A673 (cell line): ENCODE results near the gene ACOT7. TPM values are rescaled to one million over a fixed set of nuclear protein-coding genes. Genes with fewer than 3 reads are reported as not detected.

Source experiments
- BruUV-seq: library from RNA; stranded (reverse); fragments of 400-500 nt; replicated peaks from 2 replicates; lab custom pipeline; 2021; lab: Mats Ljungman, UMichigan
- CTCF ChIA-PET: fragments of 300-600 bp; sonication (Branson Sonifier 250); formaldehyde crosslinking; loops from one replicate; lab custom pipeline; 2022; ENCODE audit warnings: antibody characterized with exemption; lab: Charles Lee
- POLR2A ChIA-PET: fragments of 300-600 bp; sonication (Branson Sonifier 250); formaldehyde crosslinking; loops from one replicate; lab custom pipeline; 2022; ENCODE audit warnings: antibody characterized with exemption; ENCODE audit not compliant: low non-redundant PET; lab: Charles Lee
- DNase-seq: peaks from one replicate; pipeline ENCODE4 v3.0.0-alpha.2; 2015; ENCODE audit warnings: low spot score
- H3K27ac ChIP-seq: fragments of 200-600 bp; sonication (generic); 2 replicates; pipeline ENCODE4 v1.5.1; 2016; ENCODE audit warnings: mixed run types, low read depth, mild to moderate bottlenecking, mixed read lengths, antibody characterized with exemption, low read length; ENCODE audit not compliant: poor library complexity, severe bottlenecking
- H3K27me3 ChIP-seq: fragments of 200-600 bp; sonication (generic); replicated peaks from 2 replicates; pipeline ENCODE4 v1.6.1; 2017; ENCODE audit warnings: mixed run types, low read depth, mild to moderate bottlenecking, mixed read lengths, antibody characterized with exemption, low read length; ENCODE audit not compliant: insufficient read depth, poor library complexity
- H3K36me3 ChIP-seq: fragments of 200-600 bp; sonication (generic); 2 replicates; pipeline ENCODE4 v1.6.1; 2016; ENCODE audit warnings: mixed run types, mild to moderate bottlenecking, mixed read lengths, antibody characterized with exemption, low read length; ENCODE audit not compliant: insufficient read depth, poor library complexity, severe bottlenecking
- H3K4me1 ChIP-seq: fragments of 200-600 bp; sonication (generic); 2 replicates; pipeline ENCODE4 v1.6.1; 2017; ENCODE audit warnings: mixed run types, mild to moderate bottlenecking, mixed read lengths, antibody characterized with exemption, low read length; ENCODE audit not compliant: insufficient read depth, poor library complexity, severe bottlenecking
- H3K4me3 ChIP-seq: fragments of 200-600 bp; sonication (generic); 2 replicates; pipeline ENCODE4 v1.5.1; 2016; ENCODE audit warnings: low read depth, mixed run types, mild to moderate bottlenecking, mixed read lengths, low read length; ENCODE audit not compliant: poor library complexity, severe bottlenecking
- H3K9me3 ChIP-seq: fragments of 200-600 bp; sonication (generic); 2 replicates; pipeline ENCODE4 v1.6.1; 2016; ENCODE audit warnings: mixed run types, low read depth, mild to moderate bottlenecking, mixed read lengths, antibody characterized with exemption, low read length; ENCODE audit not compliant: poor library complexity, severe bottlenecking
- CTCF ChIP-seq: fragments of 300-800, 200-600 bp; sonication (generic); conservative IDR thresholded peaks from 2 replicates; pipeline ENCODE4 v1.5.1; 2017; ENCODE audit warnings: low read depth, mild to moderate bottlenecking, antibody characterized with exemption, low read length, moderate library complexity, mixed read lengths
- EZH2 ChIP-seq: fragments of 200-600 bp; sonication (generic); IDR thresholded peaks from 2 replicates; pipeline ENCODE4 v1.6.1; 2017; ENCODE audit warnings: borderline replicate concordance, low read depth, mild to moderate bottlenecking, mixed read lengths, antibody characterized with exemption, low read length; ENCODE audit not compliant: poor library complexity, severe bottlenecking
- intact Hi-C: fragments of 100-400 bp; cut with micrococcal nuclease; formaldehyde crosslinking; loops from one replicate; pipeline ENCODE4 v1.10.0; 2022; ENCODE audit not compliant: unreplicated experiment
- total RNA-seq: library from RNA; stranded (reverse); gene quantifications from 2 replicates; pipeline ENCODE4 v1.2.3, GENCODE V29; 2021

ACOT7 gene
- total RNA-seq, 1 experiment from 2014 or later = 132 TPM

DNA sequence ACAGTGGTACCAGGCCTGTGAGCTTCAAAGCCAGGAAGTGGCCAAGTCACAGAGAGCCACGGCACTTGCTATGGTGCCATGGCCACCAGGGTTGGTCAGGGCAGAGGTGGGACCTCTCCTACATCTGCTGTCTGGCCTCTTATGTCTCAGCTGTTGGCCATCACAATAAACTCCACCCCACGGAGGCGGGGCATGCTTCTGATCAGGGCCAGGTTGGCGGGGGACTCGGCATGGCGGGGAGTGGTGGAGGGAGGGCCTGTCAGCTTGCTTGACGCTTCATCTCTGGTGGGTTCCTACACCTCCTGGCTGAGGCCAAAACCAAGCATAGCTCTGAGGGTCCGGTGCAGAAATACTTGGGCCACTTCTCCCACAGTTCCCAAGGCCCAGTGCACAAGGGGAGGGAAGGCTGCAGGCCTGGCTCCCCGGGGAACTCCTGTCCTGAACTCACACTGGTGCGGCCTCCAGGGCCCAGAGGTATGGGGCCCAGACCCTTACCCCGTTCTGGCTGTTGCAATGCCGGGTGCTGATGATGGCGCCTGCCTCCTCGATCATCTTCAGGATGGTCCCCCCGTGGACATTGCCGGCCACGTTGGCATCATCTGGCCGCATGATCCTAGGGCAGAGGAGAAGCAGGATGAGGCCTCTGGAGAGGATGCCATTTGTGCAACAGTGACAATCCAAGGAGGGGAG lies 44.2 kb downstream of the ACOT7 start:
- CTCF ChIA-PET = no interaction called here
- POLR2A ChIA-PET = no interaction called here
- TF ChIP-seq CTCF = no peak
- no peak for TF ChIP-seq EZH2

GRCh38 chr1:6348511-6349191 lies 44.9 kb downstream of the ACOT7 start:
- DNase-seq = peak; percentile 18
- intact Hi-C loops = no loop called here
- ChIA-PET POLR2A (no interaction called here), CTCF (interaction anchor here (0.8 to 1.0 kb wide), 3 partner anchors 53 to 101 kb away, joined by 3 to 5 read pairs (median 4); no protein-coding TSS in a partner anchor)
- H3K27me3 ChIP-seq = no peaks in the 10 kb centered on the region
- TF ChIP-seq EZH2 = no peak
- TF ChIP-seq CTCF = no peak
- no peaks in the 10 kb centered on the region for H3K4me1 ChIP-seq
- H3K9me3 ChIP-seq = no peaks in the 10 kb centered on the region
- no peaks in the 10 kb centered on the region for H3K36me3 ChIP-seq
- no TSS peak for BruUV-seq
- no peak overlapping the region for H3K27ac ChIP-seq
- no peak overlapping the region for H3K4me3 ChIP-seq

More for the DNA sequence above, 44.2 kb downstream of the ACOT7 start:
- no peak for DNase-seq
- H3K9me3 ChIP-seq = no peaks in the 10 kb centered on the region
- H3K36me3 ChIP-seq = no peaks in the 10 kb centered on the region
- BruUV-seq = no TSS peak
- H3K4me3 ChIP-seq = no peak overlapping the region
- intact Hi-C loops = no loop called here
- H3K27me3 ChIP-seq = no peaks in the 10 kb centered on the region
- H3K4me1 ChIP-seq = no peaks in the 10 kb centered on the region
- no peak overlapping the region for H3K27ac ChIP-seq

GRCh38 chr1:6347641-6348487 lies 45.7 kb downstream of the ACOT7 start:
- DNase-seq = peak; percentile 56
- Histone ChIP-seq H3K9me3 (no peaks in the 10 kb centered on the region), H3K36me3 (no peaks in the 10 kb centered on the region), H3K27ac (no peak overlapping the region), H3K4me1 (no peaks in the 10 kb centered on the region), H3K4me3 (no peak overlapping the region), H3K27me3 (no peaks in the 10 kb centered on the region)
- BruUV-seq = no TSS peak
- POLR2A ChIA-PET = no interaction called here
- TF ChIP-seq EZH2 = no peak
- peak; percentile 74 for TF ChIP-seq CTCF
- intact Hi-C loops = no loop called here
- CTCF ChIA-PET = interaction anchor here (0.6 to 1.0 kb wide), 4 partner anchors 53 to 101 kb away, joined by 3 to 10 read pairs (median 4); no protein-coding TSS in a partner anchor
